Activated T-cell treated with anti-CD3 and anti-CD28 coated beads, Interleukin-2, amount 50 U/mL, for 1 hour (primary cell): ENCODE measurements around the gene CD5L.

ENCODE experiments used
- DNase-seq: peaks from one replicate; pipeline ENCODE4 v3.0.0-alpha.2; 2020

CD5L gene

DNA sequence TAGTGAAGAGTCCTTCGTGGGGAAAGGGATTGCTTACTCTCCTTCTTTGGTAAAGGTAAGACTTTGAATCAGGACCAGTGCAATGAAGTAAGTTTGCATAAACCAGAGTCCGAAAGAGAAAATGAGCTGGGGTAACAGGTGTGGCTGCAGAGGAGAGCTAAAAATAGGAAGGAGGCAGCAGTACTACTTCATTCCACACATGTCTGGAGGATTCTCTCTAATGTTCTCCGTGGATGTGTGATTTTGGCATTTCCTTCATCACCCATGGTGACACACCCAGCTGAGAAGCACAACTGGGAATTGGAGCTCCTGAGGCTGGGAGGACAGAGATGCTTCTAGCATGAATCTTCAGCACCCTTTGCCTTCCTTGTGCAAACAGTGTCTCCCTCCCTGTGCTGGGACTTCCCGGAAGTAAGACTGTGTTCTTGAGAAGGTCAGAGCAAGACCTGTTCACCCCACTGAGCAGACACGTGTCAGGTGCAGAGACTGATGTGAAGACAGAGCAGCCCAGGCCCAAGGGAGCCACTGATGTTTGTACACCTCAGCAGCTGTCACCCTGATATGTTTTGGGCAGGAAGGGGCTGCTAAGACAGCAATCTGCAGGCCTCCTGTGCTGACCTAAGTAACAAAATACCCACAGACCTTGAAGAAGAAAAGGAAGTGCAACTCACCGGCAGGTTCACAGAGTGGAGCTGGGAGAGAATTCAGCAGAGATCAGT, 35.0 kb downstream of the CD5L start:
- DNase-seq: no peak

- no peak for DNase-seq
Observed at GRCh38 chr1:157803851-157804250, 37.8 kb downstream of the CD5L start.

- no peak for DNase-seq
Observed at GRCh38 chr1:157799996-157800395, 41.6 kb downstream of the CD5L start.

DNA sequence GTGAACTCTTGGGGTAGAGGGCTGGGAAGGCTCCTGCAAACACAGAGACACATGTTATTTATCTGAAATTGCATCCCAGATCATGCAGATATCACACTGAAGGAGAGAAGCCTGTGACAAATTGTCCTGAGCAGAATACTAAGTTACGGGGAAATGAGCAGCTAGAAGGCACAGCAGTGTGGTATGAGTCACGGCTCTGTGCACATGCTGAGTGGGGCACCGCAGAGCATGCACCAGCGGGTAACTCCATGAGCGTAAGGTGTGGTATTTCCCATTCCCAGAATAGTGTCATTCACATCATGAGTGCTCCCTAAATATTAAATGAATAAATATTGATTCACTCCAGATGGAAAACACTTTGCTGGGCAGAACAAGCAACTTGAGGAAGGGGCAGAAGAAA, 43.4 kb downstream of the CD5L start:
- DNase-seq: no peak

DNA sequence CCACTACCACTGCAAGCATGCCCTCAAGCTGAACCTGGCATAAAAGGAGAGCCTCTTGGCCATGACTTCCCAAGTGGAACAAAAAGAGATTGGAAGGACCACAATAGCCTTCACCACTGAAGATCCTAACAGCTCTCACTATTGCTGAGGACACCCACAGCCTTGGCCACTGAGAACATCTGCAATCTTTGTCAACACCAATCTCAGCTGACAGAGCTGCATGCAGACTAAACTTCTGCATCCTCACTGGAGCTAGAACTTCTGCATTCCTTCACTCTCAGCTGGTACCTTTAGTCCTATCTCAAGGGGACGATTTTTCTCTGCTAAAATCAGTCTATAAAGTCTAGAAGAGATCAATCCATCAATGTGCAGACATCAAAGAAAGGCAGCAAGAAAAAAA, 56.4 kb downstream of the CD5L start:
- no peak for DNase-seq

DNA sequence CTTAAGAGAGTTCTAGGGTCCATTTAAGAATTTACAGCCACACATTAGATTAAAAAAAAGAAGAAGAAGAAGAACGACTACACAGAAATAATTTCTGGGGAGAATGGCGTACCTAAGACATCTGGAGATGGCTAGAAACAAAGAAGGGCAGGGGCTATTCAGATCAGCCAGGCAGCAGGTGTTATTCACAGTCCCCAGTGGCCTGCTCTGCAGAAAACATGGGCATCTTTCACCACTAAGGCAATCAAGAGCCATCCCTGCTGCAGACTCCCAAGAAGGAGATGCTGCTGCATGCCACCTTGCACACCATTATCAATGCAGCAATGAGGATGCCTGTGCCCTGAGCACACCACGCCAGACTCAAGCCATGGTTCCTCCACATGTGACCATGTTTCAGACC, 56.8 kb downstream of the CD5L start:
- no peak for DNase-seq

- no peak for DNase-seq
Observed at GRCh38 chr1:157782931-157783330, 58.7 kb downstream of the CD5L start.

DNA sequence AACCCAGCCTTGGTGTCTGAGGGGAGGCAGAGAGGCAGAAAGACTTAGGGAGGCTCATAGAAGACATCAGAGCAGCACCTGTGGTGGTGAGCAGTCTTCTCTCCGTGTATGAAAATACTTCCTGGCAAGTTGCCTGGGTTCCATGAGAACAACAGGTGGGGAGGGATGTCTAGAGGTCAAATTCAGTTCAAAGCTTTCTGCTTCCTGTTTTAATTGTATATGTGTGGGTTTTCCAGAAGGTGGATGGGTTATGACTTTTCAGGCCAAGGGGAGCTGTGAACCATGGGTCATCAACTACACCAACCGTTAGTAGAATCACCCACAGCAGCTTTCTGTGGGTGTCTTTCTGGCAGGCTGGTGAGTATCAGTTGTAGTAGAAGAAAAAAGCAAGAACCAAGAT, 60.6 kb downstream of the CD5L start:
- DNase-seq: no peak
